Measurements from ENCODE around the gene WDR36. TPM values are rescaled to one million over a fixed set of nuclear protein-coding genes. Genes with fewer than 3 reads are reported as not detected.

The WDR36 gene
- total and polyA plus RNA-seq, 9 of the 15 experiments (the other 6 are each of a cell fraction or from before 2014, with no cell fraction given): 25.7 to 68.0 (median 41.5) TPM

DNA sequence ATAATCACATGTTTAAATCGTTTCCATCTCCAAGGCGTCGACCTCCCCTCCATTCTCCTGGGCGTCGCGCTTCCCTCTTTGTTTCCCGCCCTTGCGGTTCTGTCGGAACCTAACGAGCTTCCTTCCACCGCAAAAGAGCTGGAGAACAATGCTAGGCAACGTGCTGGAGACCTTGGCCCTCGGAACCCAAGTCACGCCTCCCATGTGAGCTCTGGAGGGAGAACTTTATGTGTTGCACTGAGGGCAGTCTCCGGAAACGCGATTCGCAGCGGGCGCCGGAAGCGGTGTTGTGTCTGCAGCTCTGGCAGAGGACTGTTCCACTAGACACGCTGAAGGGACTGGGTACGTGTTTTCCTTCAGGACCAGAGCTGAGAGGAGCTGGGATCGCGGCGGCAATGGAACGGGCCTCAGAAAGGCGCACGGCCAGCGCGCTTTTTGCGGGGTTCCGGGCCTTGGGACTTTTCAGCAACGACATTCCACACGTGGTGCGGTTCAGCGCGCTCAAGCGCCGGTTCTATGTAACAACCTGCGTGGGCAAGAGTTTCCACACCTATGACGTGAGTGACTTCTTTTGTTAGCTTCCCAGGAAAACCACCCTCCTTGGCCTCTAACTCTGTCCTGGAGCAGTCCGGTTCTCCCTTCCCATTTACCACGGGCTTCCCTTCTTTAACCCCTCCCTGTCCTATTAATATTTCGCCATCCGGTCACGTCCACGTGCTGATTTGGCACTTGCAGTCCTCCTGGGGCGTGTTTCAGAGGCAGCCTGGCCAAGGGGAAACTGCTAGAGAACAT lies at the start of gene WDR36 (continued):
- TF ChIP-seq, protein P1, sequence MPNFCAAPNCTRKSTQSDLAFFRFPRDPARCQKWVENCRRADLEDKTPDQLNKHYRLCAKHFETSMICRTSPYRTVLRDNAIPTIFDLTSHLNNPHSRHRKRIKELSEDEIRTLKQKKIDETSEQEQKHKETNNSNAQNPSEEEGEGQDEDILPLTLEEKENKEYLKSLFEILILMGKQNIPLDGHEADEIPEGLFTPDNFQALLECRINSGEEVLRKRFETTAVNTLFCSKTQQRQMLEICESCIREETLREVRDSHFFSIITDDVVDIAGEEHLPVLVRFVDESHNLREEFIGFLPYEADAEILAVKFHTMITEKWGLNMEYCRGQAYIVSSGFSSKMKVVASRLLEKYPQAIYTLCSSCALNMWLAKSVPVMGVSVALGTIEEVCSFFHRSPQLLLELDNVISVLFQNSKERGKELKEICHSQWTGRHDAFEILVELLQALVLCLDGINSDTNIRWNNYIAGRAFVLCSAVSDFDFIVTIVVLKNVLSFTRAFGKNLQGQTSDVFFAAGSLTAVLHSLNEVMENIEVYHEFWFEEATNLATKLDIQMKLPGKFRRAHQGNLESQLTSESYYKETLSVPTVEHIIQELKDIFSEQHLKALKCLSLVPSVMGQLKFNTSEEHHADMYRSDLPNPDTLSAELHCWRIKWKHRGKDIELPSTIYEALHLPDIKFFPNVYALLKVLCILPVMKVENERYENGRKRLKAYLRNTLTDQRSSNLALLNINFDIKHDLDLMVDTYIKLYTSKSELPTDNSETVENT (CRISPR knock-in tag; IDR thresholded peaks at IDR 0.05): no peak
- TF ChIP-seq FOXJ3 (CRISPR knock-in tag; IDR thresholded peaks at IDR 0.05) (no peak), POLR2AphosphoS5 (IDR thresholded peaks at IDR 0.05; ENCODE audit: control insufficient read depth, insufficient read depth, low read depth, low read length) (peak; percentile 79), ZFP30 (CRISPR knock-in tag; IDR thresholded peaks at IDR 0.05; ENCODE audit: borderline replicate concordance) (no peak), ZNF134 (CRISPR knock-in tag; conservative IDR thresholded peaks at IDR 0.05) (0 out of 2 replicates have a peak, but pooled peaks have one; percentile 46), ZNF561 (CRISPR knock-in tag; conservative IDR thresholded peaks at IDR 0.05) (no peak), DMBX1 (CRISPR knock-in tag; IDR thresholded peaks at IDR 0.05; ENCODE audit: borderline replicate concordance) (peak; percentile 88)
- TF ChIP-seq, protein P2, sequence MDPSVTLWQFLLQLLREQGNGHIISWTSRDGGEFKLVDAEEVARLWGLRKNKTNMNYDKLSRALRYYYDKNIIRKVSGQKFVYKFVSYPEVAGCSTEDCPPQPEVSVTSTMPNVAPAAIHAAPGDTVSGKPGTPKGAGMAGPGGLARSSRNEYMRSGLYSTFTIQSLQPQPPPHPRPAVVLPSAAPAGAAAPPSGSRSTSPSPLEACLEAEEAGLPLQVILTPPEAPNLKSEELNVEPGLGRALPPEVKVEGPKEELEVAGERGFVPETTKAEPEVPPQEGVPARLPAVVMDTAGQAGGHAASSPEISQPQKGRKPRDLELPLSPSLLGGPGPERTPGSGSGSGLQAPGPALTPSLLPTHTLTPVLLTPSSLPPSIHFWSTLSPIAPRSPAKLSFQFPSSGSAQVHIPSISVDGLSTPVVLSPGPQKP (CRISPR knock-in tag; IDR thresholded peaks at IDR 0.05): no peak
- TF ChIP-seq, protein P3, sequence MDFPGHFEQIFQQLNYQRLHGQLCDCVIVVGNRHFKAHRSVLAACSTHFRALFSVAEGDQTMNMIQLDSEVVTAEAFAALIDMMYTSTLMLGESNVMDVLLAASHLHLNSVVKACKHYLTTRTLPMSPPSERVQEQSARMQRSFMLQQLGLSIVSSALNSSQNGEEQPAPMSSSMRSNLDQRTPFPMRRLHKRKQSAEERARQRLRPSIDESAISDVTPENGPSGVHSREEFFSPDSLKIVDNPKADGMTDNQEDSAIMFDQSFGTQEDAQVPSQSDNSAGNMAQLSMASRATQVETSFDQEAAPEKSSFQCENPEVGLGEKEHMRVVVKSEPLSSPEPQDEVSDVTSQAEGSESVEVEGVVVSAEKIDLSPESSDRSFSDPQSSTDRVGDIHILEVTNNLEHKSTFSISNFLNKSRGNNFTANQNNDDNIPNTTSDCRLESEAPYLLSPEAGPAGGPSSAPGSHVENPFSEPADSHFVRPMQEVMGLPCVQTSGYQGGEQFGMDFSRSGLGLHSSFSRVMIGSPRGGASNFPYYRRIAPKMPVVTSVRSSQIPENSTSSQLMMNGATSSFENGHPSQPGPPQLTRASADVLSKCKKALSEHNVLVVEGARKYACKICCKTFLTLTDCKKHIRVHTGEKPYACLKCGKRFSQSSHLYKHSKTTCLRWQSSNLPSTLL (IDR thresholded peaks at IDR 0.05): no peak
- TF ChIP-seq, protein P4, sequence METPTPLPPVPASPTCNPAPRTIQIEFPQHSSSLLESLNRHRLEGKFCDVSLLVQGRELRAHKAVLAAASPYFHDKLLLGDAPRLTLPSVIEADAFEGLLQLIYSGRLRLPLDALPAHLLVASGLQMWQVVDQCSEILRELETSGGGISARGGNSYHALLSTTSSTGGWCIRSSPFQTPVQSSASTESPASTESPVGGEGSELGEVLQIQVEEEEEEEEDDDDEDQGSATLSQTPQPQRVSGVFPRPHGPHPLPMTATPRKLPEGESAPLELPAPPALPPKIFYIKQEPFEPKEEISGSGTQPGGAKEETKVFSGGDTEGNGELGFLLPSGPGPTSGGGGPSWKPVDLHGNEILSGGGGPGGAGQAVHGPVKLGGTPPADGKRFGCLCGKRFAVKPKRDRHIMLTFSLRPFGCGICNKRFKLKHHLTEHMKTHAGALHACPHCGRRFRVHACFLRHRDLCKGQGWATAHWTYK (CRISPR knock-in tag; IDR thresholded peaks at IDR 0.05): peak; percentile 43; the same call in 1 of the 2 replicates
